Loucy (cell line): Measurements from ENCODE around the gene ST6GAL2.

Source experiments
- EZH2phosphoT487 ChIP-seq: fragments of 200-600 bp; IDR thresholded peaks from 2 replicates; pipeline ENCODE4 v1.6.1; 2018; ENCODE audit warnings: antibody characterized with exemption, mild to moderate bottlenecking, moderate library complexity, borderline replicate concordance
- TF ChIP-seq, protein P1 (sequence below): fragments of 200-600 bp; sonication (generic); conservative IDR thresholded peaks from 2 replicates; pipeline ENCODE4 v1.5.1; 2014; ENCODE audit warnings: mild to moderate bottlenecking, antibody characterized with exemption, low read length

DNA sequence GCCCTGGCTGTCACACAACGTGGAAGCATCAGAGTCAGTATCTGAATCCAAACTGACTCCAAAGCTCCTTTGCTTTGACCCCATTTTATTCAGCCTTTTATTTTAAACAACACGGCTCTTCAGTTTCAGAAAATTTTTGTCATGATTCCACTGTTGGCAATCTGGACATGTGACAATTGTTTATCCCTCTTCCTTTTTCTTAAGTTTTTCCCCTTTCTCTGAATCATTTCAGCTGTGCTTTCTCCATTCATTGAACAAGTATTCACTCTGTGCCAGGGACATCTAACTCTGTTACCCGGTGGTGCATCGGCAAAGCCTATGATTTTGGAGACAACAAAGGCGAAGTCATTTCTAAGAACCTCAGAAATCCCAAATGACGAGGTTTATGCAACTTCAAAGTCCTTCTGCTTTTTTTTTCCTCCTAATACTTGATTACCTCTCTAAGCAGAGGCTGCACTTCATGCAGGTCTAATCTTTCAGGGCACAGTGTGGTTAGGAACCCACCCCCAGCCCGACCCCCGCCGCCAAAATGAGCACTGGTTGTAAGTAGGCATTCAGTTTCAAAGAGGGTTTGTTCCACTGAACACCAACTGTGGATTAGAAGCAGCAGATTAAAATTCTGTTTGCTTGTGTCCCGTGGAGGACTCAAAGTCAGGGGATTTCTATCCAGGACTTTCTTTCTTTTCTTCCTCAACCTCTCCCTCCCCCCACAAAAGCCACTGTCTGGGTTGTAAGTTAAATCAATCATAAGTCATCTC, 18.6 kb downstream of the ST6GAL2 start:
- TF ChIP-seq, protein P1, sequence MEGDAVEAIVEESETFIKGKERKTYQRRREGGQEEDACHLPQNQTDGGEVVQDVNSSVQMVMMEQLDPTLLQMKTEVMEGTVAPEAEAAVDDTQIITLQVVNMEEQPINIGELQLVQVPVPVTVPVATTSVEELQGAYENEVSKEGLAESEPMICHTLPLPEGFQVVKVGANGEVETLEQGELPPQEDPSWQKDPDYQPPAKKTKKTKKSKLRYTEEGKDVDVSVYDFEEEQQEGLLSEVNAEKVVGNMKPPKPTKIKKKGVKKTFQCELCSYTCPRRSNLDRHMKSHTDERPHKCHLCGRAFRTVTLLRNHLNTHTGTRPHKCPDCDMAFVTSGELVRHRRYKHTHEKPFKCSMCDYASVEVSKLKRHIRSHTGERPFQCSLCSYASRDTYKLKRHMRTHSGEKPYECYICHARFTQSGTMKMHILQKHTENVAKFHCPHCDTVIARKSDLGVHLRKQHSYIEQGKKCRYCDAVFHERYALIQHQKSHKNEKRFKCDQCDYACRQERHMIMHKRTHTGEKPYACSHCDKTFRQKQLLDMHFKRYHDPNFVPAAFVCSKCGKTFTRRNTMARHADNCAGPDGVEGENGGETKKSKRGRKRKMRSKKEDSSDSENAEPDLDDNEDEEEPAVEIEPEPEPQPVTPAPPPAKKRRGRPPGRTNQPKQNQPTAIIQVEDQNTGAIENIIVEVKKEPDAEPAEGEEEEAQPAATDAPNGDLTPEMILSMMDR, result no peak
- no peak for TF ChIP-seq EZH2phosphoT487
